Fibroblast of lung (primary cell): ENCODE measurements around the gene FLNB. TPM values are rescaled to one million over a fixed set of nuclear protein-coding genes. Genes with fewer than 3 reads are reported as not detected.

Source experiments
- DNase-seq, 2 donors: peaks; one replicate each; pipeline versions ENCODE4 v3.0.0 to v3.0.0-alpha.2; 2010; ENCODE audit warnings: low read depth in 2 of 2
- H2AFZ ChIP-seq: 2 replicates; pipeline ENCODE4 v1.5.1; 2012; ENCODE audit warnings: low read length, control low read depth, inconsistent platforms
- H3K27ac ChIP-seq: 2 replicates; pipeline ENCODE4 v1.5.1; 2011; ENCODE audit warnings: low read length, control low read depth; ENCODE audit not compliant: insufficient read depth
- H3K27me3 ChIP-seq: 2 replicates; pipeline ENCODE4 v1.5.1; 2011; ENCODE audit warnings: mild to moderate bottlenecking, low read length; ENCODE audit not compliant: control insufficient read depth, insufficient read depth
- H3K36me3 ChIP-seq: 2 replicates; pipeline ENCODE4 v1.5.1; 2011; ENCODE audit warnings: low read length; ENCODE audit not compliant: control insufficient read depth, insufficient read depth
- H3K4me1 ChIP-seq: 2 replicates; pipeline ENCODE4 v1.5.1; 2011; ENCODE audit warnings: low read length; ENCODE audit not compliant: control insufficient read depth, insufficient read depth; ENCODE audit errors: extremely low read depth
- H3K4me2 ChIP-seq: 2 replicates; pipeline ENCODE4 v1.5.1; 2011; ENCODE audit warnings: low read length, control low read depth; ENCODE audit not compliant: insufficient read depth; ENCODE audit errors: extremely low read depth
- H3K4me3 ChIP-seq, 4 experiments: fragments of 200-600 bp in 1 of 4; sonication (generic) in 1 of 4; replicated peaks in 1 of 4; 2 replicates each; pipeline ENCODE4 v1.5.1; 2011 to 2016; ENCODE audit warnings: low read length in 4 of 4, low read depth in 3 of 4, mild to moderate bottlenecking in 3 of 4, control low read depth in 2 of 4, inconsistent platforms in 1 of 4, mixed read lengths in 1 of 4; ENCODE audit not compliant: insufficient read depth in 1 of 4; ENCODE audit errors: control extremely low read depth in 1 of 4
- H3K79me2 ChIP-seq: 2 replicates; pipeline ENCODE4 v1.5.1; 2012; ENCODE audit warnings: mild to moderate bottlenecking, low read length, inconsistent platforms; ENCODE audit not compliant: control insufficient read depth, insufficient read depth
- H3K9ac ChIP-seq: 2 replicates; pipeline ENCODE4 v1.5.1; 2011; ENCODE audit warnings: mild to moderate bottlenecking, low read length, control low read depth; ENCODE audit not compliant: insufficient read depth
- H3K9me3 ChIP-seq: 2 replicates; pipeline ENCODE4 v1.5.1; 2012; ENCODE audit warnings: low read depth, low read length; ENCODE audit not compliant: control insufficient read depth, insufficient read depth
- H4K20me1 ChIP-seq: 2 replicates; pipeline ENCODE4 v1.5.1; 2011; ENCODE audit warnings: low read length; ENCODE audit not compliant: control insufficient read depth, insufficient read depth; ENCODE audit errors: extremely low read depth
- CTCF ChIP-seq, 2 donors: IDR thresholded peaks in 1 of 2; conservative IDR thresholded peaks in 1 of 2; 1 replicate in 1 of 2; 2 replicates in 1 of 2; pipeline ENCODE4 v1.5.1; 2011 to 2012; ENCODE audit warnings: low read length in 2 of 2, control low read depth in 1 of 2, inconsistent platforms in 1 of 2, low read depth in 1 of 2, mild to moderate bottlenecking in 1 of 2
- EZH2 ChIP-seq: IDR thresholded peaks from 2 replicates; pipeline ENCODE4 v1.5.1; 2012; ENCODE audit warnings: low read length, control low read depth, mild to moderate bottlenecking; ENCODE audit errors: missing control alignments
- polyA minus RNA-seq: library from RNA; depleted of rRNA, polyadenylated mRNA; stranded (reverse); fragments of >200 nt; gene quantifications from 2 replicates; pipeline ENCODE4 v1.2.3, GENCODE V29; 2011; ENCODE audit warnings: low replicate concordance
- polyA plus RNA-seq, 2 donors: library from polyadenylated mRNA; depleted of rRNA in 1 of 2; stranded (reverse) in 1 of 2; unstranded in 1 of 2; fragments of >200 nt; gene quantifications; 2 replicates each; pipeline ENCODE4 v1.2.1, GENCODE V29; 2011 to 2012; ENCODE audit warnings: missing spikeins in 1 of 2
- total RNA-seq: library from RNA; depleted of rRNA; stranded (reverse); fragments of >200 nt; gene quantifications from 2 replicates; pipeline ENCODE4 v1.2.1, GENCODE V29; 2014

Gene FLNB
- total RNA-seq, result 51.6 and 81.7 TPM in 2 replicates
- 47.9 and 105 TPM in 2 replicates for polyA plus RNA-seq
- 58.4 and 119 TPM in 2 replicates for polyA plus RNA-seq (2012)
- 157 and 358 TPM in 2 replicates for polyA minus RNA-seq

- Histone ChIP-seq H3K4me1 (peaks cover 14% of the 10 kb centered on the region), H4K20me1 (no peaks in the 10 kb centered on the region), H3K4me3 (peak within 1 kb of the TSS; percentile 65 to 99 (median 92)), H3K9ac (peak within 1 kb of the TSS; percentile 88), H3K36me3 (no peaks in the 10 kb centered on the region), H3K9me3 (no peaks in the 10 kb centered on the region), H3K27me3 (no peaks in the 10 kb centered on the region), H3K4me2 (peak within 1 kb of the TSS; percentile 92), H3K79me2 (peaks cover 49% of the 10 kb centered on the region), H3K27ac (peak within 1 kb of the TSS; percentile 70), H2AFZ (peak within 1 kb of the TSS; percentile 71)
- peak; percentile 56 to 66 for DNase-seq
- TF ChIP-seq EZH2 (no peak), CTCF (conservative IDR thresholded peaks at IDR 0.05 in 1 of 2, IDR thresholded peaks at IDR 0.05 in 1 of 2; ENCODE audit: low read depth in 1 of 2, low read length in 2 of 2) (peak; percentile 67 to 68)
Observed at GRCh38 chr3:58008141-58009025, at the start of gene FLNB. TSS of gene FLNB (plus strand) at chr3:58008422. CDS start at chr3:58008565, 143 bp downstream.

- Histone ChIP-seq H3K4me2 (no peak overlapping the region), H4K20me1 (no peaks in the 10 kb centered on the region), H3K27ac (no peak overlapping the region), H3K79me2 (no peaks in the 10 kb centered on the region), H3K4me3 (no peak overlapping the region), H3K4me1 (peaks cover 10% of the 10 kb centered on the region), H2AFZ (no peak overlapping the region), H3K27me3 (no peaks in the 10 kb centered on the region), H3K36me3 (no peaks in the 10 kb centered on the region), H3K9ac (no peak overlapping the region), H3K9me3 (no peaks in the 10 kb centered on the region)
- DNase-seq, result peak in 1 of 2 donors; percentile 63
- TF ChIP-seq EZH2 (no peak), CTCF (conservative IDR thresholded peaks at IDR 0.05 in 1 of 2, IDR thresholded peaks at IDR 0.05 in 1 of 2; ENCODE audit: low read depth in 1 of 2, low read length in 2 of 2) (no peak)
Observed at GRCh38 chr3:57958642-57959422, 49.4 kb upstream of the FLNB start.
